HepG2 (cell line): ENCODE data around the gene CTIF. TPM values are rescaled to one million over a fixed set of nuclear protein-coding genes. Genes with fewer than 3 reads are reported as not detected.

Experiments
- ATAC-seq: fragments of 200-7000 bp; cut with Tn5 transposase; 3 replicates; pipeline ENCODE4 v1.9.1; 2020; ENCODE audit warnings: mild to moderate bottlenecking, moderate library complexity
- BruUV-seq: library from RNA; stranded (reverse); fragments of 400-500 nt; replicated peaks from 2 replicates; lab custom pipeline; 2021; lab: Mats Ljungman, UMichigan
- CTCF ChIA-PET: fragments of 300-600 bp; formaldehyde crosslinking; extraction: SDS; loops from one replicate; lab custom pipeline; 2021; ENCODE audit warnings: low total read pairs, inconsistent platforms, low intra/inter-chr PET ratio; lab: Yijun Ruan, JAX
- POLR2A ChIA-PET: fragments of 350-600 bp; sonication (Branson Sonifier 250); formaldehyde crosslinking; loops from one replicate; lab custom pipeline; 2020; ENCODE audit warnings: antibody characterized with exemption, inconsistent platforms; lab: Yijun Ruan, JAX
- DNase-seq: peaks from one replicate; pipeline ENCODE4 v3.0.0-alpha.2; 2015; ENCODE audit warnings: low spot score
- FAIRE-seq: peaks from 3 replicates; lab custom pipeline; 2011; peaks lifted over from hg19 to GRCh38; lab: Jason Lieb, UNC
- H2AFZ ChIP-seq: one replicate; pipeline ENCODE4 v1.6.1; 2011; ENCODE audit warnings: low read length, inconsistent platforms
- H3K27ac ChIP-seq: fragments of 300-600 bp; 3 replicates; pipeline ENCODE4 v1.8.0; 2011; ENCODE audit warnings: mixed run types, mild to moderate bottlenecking, mixed read lengths, low read length, inconsistent platforms; ENCODE audit not compliant: insufficient read depth; ENCODE audit errors: extremely low read length
- H3K27me3 ChIP-seq, 2 experiments: fragments of 200-600 bp in 1 of 2; 2 replicates in 1 of 2; 3 replicates in 1 of 2; pipeline versions ENCODE4 v1.6.0 to v1.8.0; 2011; ENCODE audit warnings: low read length in 2 of 2, mild to moderate bottlenecking in 2 of 2, moderate library complexity in 2 of 2, inconsistent platforms in 1 of 2; ENCODE audit not compliant: insufficient read depth in 2 of 2, control insufficient read depth in 1 of 2
- H3K36me3 ChIP-seq, 2 experiments: fragments of 200-600 bp in 1 of 2; replicated peaks in 1 of 2; 2 replicates in 1 of 2; 3 replicates in 1 of 2; pipeline versions ENCODE4 v1.5.1 to v1.8.0; 2011; ENCODE audit warnings: low read length in 2 of 2, inconsistent platforms in 1 of 2; ENCODE audit not compliant: insufficient read depth in 2 of 2, control insufficient read depth in 1 of 2
- H3K4me1 ChIP-seq: 2 replicates; pipeline ENCODE4 v1.5.1; 2012; ENCODE audit warnings: low read length, inconsistent platforms; ENCODE audit not compliant: insufficient read depth
- H3K4me2 ChIP-seq: 2 replicates; pipeline ENCODE4 v1.6.0; 2011; ENCODE audit warnings: low read depth, low read length, inconsistent platforms
- H3K4me3 ChIP-seq, 3 experiments: fragments of 200-600 bp in 1 of 3; sonication (generic), shearing (Covaris generic) in 1 of 3; replicated peaks in 1 of 3; 2 replicates each; pipeline ENCODE4 v1.5.1; 2011 to 2016; ENCODE audit warnings: low read length in 3 of 3, inconsistent platforms in 2 of 3, low read depth in 2 of 3, mild to moderate bottlenecking in 2 of 3, control low read depth in 1 of 3, mixed read lengths in 1 of 3; ENCODE audit not compliant: insufficient read depth in 1 of 3
- H3K79me2 ChIP-seq: one replicate; pipeline ENCODE4 v1.6.1; 2011; ENCODE audit warnings: low read length, inconsistent platforms; ENCODE audit not compliant: insufficient read depth
- H3K9ac ChIP-seq: 2 replicates; pipeline ENCODE4 v1.6.0; 2011; ENCODE audit warnings: mild to moderate bottlenecking, low read depth, low read length, inconsistent platforms; ENCODE audit not compliant: insufficient read depth
- H3K9me3 ChIP-seq: 2 replicates; pipeline ENCODE4 v1.5.1; 2012; ENCODE audit warnings: mild to moderate bottlenecking, low read length
- H4K20me1 ChIP-seq: 2 replicates; pipeline ENCODE4 v1.6.0; 2011; ENCODE audit warnings: inconsistent platforms, mild to moderate bottlenecking, low read length, moderate library complexity; ENCODE audit not compliant: insufficient read depth
- IRX3 ChIP-seq: sonication (generic); formaldehyde crosslinking; IDR thresholded peaks from 2 replicates; pipeline ENCODE4 v1.8.1; 2023; ENCODE audit warnings: mild to moderate bottlenecking, low read depth, missing genetic modification reagents, borderline replicate concordance
- NKX3-1 ChIP-seq: sonication (generic); formaldehyde crosslinking; IDR thresholded peaks from 2 replicates; pipeline ENCODE4 v1.5.0; 2020; ENCODE audit warnings: missing genetic modification reagents
- SIX1 ChIP-seq: sonication (generic); formaldehyde crosslinking; IDR thresholded peaks from 2 replicates; pipeline ENCODE4 v1.4.0; 2020; ENCODE audit warnings: missing genetic modification reagents, borderline replicate concordance
- ZNF142 ChIP-seq: sonication (generic); formaldehyde crosslinking; IDR thresholded peaks from 2 replicates; pipeline ENCODE4 v1.4.0; 2020; ENCODE audit warnings: missing genetic modification reagents
- ZNF788 ChIP-seq: sonication (generic); formaldehyde crosslinking; IDR thresholded peaks from 2 replicates; pipeline ENCODE4 v1.5.0; 2020; ENCODE audit warnings: mild to moderate bottlenecking, missing genetic modification reagents, borderline replicate concordance
- ZSCAN29 ChIP-seq: sonication (generic); formaldehyde crosslinking; conservative IDR thresholded peaks from 2 replicates; pipeline ENCODE4 v1.4.0; 2020; ENCODE audit warnings: mild to moderate bottlenecking, missing genetic modification reagents
- WGBS: methylation state at CpG from one replicate; pipeline ENCODE4 v1.1.6; 2017; ENCODE audit warnings: low lambda C conversion rate; 5-methylcytosine and 5-hydroxymethylcytosine counted together
- in situ Hi-C: cut with HindIII; loops from 2 replicates; pipeline ENCODE4 v1.10.0; 2017; ENCODE audit warnings: low pct_unique_long_range_greater_than_20kb; ENCODE audit not compliant: extremely low pct_ligation_motif_present
- intact Hi-C: fragments of 100-400 bp; cut with micrococcal nuclease; formaldehyde crosslinking; loops from one replicate; pipeline ENCODE4 v1.10.0; 2022; ENCODE audit not compliant: unreplicated experiment
- polyA plus RNA-seq, 8 experiments: library from polyadenylated mRNA; depleted of rRNA in 3 of 8; stranded (reverse) in 7 of 8; unstranded in 1 of 8; fragments of >200 nt; fragmentation: Illumina TruSeq in 4 of 8; extraction: Trizol in 4 of 8; gene quantifications; 2 replicates each; pipeline versions ENCODE4 v1.2.1 to v1.2.3, GENCODE V29; 2011 to 2016; ENCODE audit warnings: low read depth in 4 of 8, missing spikeins in 1 of 8, mixed read lengths in 1 of 8; ENCODE audit not compliant: insufficient read depth in 1 of 8
- total RNA-seq, 5 experiments: library from RNA; depleted of rRNA; stranded (reverse); fragments of >200 nt; fragmentation: Illumina TruSeq; extraction: Trizol; gene quantifications; 2 replicates each; pipeline ENCODE4 v1.2.3, GENCODE V29; 2016; ENCODE audit warnings: low read depth in 1 of 5
- TF ChIP-seq, protein P1 (sequence below), 2 experiments: IDR thresholded peaks; 2 replicates each; pipeline ENCODE4 v1.6.1; 2011 to 2012; ENCODE audit warnings: low read length in 2 of 2, borderline replicate concordance in 1 of 2, low read depth in 1 of 2, mild to moderate bottlenecking in 1 of 2, moderate library complexity in 1 of 2
- TF ChIP-seq, protein P2 (sequence below): sonication (generic); formaldehyde crosslinking; IDR thresholded peaks from 2 replicates; pipeline ENCODE4 v1.5.0; 2020; ENCODE audit warnings: missing genetic modification reagents

Gene CTIF
- total and polyA plus RNA-seq, 2 of the 13 experiments (the other 11 are each of a cell fraction or from before 2014, with no cell fraction given): 18.2 to 28.0 TPM

GRCh38 chr18:48600456-48601090 is 61.7 kb downstream of the CTIF start:
- no TSS peak for BruUV-seq
- POLR2A ChIA-PET: no interaction called here
- Histone ChIP-seq H3K79me2 (peaks cover 11% of the 10 kb centered on the region), H3K9me3 (no peaks in the 10 kb centered on the region), H2AFZ (no peak overlapping the region), H3K36me3 (peaks cover 2 to 4% of the 10 kb centered on the region in 2 experiments; a peak in 3 of 5 replicates), H4K20me1 (0 out of 2 replicates have a peak, but pooled peaks cover under 1% of the 10 kb centered on the region), H3K27ac (no peak overlapping the region), H3K4me1 (peaks cover 9% of the 10 kb centered on the region), H3K4me3 (no peak overlapping the region), H3K9ac (no peak overlapping the region), H3K4me2 (no peak overlapping the region), H3K27me3 (no peaks in the 10 kb centered on the region)
- intact Hi-C loops (no loop called here), in situ Hi-C loops (no loop called here)
- CTCF ChIA-PET: no interaction called here
- no peak for ATAC-seq
- DNase-seq: no peak
- FAIRE-seq: no peak
- TF ChIP-seq ZNF142 (CRISPR knock-in tag) (no peak), IRX3 (no peak), ZSCAN29 (CRISPR knock-in tag) (no peak), SIX1 (no peak), ZNF788 (CRISPR knock-in tag) (no peak), NKX3-1 (CRISPR knock-in tag) (no peak)
- TF ChIP-seq, protein P1, sequence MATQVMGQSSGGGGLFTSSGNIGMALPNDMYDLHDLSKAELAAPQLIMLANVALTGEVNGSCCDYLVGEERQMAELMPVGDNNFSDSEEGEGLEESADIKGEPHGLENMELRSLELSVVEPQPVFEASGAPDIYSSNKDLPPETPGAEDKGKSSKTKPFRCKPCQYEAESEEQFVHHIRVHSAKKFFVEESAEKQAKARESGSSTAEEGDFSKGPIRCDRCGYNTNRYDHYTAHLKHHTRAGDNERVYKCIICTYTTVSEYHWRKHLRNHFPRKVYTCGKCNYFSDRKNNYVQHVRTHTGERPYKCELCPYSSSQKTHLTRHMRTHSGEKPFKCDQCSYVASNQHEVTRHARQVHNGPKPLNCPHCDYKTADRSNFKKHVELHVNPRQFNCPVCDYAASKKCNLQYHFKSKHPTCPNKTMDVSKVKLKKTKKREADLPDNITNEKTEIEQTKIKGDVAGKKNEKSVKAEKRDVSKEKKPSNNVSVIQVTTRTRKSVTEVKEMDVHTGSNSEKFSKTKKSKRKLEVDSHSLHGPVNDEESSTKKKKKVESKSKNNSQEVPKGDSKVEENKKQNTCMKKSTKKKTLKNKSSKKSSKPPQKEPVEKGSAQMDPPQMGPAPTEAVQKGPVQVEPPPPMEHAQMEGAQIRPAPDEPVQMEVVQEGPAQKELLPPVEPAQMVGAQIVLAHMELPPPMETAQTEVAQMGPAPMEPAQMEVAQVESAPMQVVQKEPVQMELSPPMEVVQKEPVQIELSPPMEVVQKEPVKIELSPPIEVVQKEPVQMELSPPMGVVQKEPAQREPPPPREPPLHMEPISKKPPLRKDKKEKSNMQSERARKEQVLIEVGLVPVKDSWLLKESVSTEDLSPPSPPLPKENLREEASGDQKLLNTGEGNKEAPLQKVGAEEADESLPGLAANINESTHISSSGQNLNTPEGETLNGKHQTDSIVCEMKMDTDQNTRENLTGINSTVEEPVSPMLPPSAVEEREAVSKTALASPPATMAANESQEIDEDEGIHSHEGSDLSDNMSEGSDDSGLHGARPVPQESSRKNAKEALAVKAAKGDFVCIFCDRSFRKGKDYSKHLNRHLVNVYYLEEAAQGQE (IDR thresholded peaks at IDR 0.05; ENCODE audit: borderline replicate concordance in 1 of 2, low read depth in 1 of 2, low read length in 2 of 2): no peak
- TF ChIP-seq, protein P2, sequence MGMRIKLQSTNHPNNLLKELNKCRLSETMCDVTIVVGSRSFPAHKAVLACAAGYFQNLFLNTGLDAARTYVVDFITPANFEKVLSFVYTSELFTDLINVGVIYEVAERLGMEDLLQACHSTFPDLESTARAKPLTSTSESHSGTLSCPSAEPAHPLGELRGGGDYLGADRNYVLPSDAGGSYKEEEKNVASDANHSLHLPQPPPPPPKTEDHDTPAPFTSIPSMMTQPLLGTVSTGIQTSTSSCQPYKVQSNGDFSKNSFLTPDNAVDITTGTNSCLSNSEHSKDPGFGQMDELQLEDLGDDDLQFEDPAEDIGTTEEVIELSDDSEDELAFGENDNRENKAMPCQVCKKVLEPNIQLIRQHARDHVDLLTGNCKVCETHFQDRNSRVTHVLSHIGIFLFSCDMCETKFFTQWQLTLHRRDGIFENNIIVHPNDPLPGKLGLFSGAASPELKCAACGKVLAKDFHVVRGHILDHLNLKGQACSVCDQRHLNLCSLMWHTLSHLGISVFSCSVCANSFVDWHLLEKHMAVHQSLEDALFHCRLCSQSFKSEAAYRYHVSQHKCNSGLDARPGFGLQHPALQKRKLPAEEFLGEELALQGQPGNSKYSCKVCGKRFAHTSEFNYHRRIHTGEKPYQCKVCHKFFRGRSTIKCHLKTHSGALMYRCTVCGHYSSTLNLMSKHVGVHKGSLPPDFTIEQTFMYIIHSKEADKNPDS (CRISPR knock-in tag): no peak
- WGBS: 98% methylated on average over 7 of the region's 8 CpGs
